K562 (cell line): ENCODE measurements around the gene MYBPHL. TPM values are rescaled to one million over a fixed set of nuclear protein-coding genes. Genes with fewer than 3 reads are reported as not detected.
A peak's percentile ranks its signal among the peaks of the same experiment; 100 is the strongest.

ENCODE experiments used
- ATAC-seq: fragments of 200-7000 bp; cut with Tn5 transposase; 3 replicates; pipeline ENCODE4 v1.9.1; 2020; ENCODE audit warnings: moderate library complexity
- BruUV-seq: library from RNA; stranded (reverse); fragments of 400-500 nt; replicated peaks from 2 replicates; lab custom pipeline; 2021; lab: Mats Ljungman, UMichigan
- CTCF ChIA-PET: fragments of 300-600 bp; formaldehyde crosslinking; extraction: SDS; loops from one replicate; lab custom pipeline; 2021; ENCODE audit warnings: low intra/inter-chr PET ratio; lab: Yijun Ruan, JAX
- POLR2A ChIA-PET: fragments of 300-600, 350-650 bp; sonication (Branson Sonifier 250); formaldehyde crosslinking; extraction: SDS; loops from one replicate; lab custom pipeline; 2021; ENCODE audit warnings: antibody characterized with exemption, inconsistent platforms; lab: Yijun Ruan, JAX
- DNase-seq, 4 experiments: peaks; one replicate each; pipeline versions ENCODE4 v3.0.0 to v3.0.0-alpha.2; 2011 to 2018; ENCODE audit warnings: low spot score in 3 of 4, mixed read lengths in 3 of 4; ENCODE audit errors: extremely low read depth in 1 of 4
- FAIRE-seq: peaks from 2 replicates; lab custom pipeline; 2011; peaks lifted over from hg19 to GRCh38; lab: Jason Lieb, UNC
- H2AFZ ChIP-seq: 2 replicates; pipeline ENCODE4 v1.6.0; 2011; ENCODE audit warnings: low read depth, low read length, control low read depth, inconsistent platforms
- H3K27ac ChIP-seq: fragments of 200-600 bp; 3 replicates; pipeline ENCODE4 v1.8.0; 2011; ENCODE audit warnings: low read depth, mild to moderate bottlenecking, control low read depth, inconsistent platforms, low read length, moderate library complexity, mixed read lengths; ENCODE audit errors: extremely low read depth
- H3K27me3 ChIP-seq, 2 experiments: fragments of 300-600 bp in 1 of 2; 2 replicates in 1 of 2; 3 replicates in 1 of 2; pipeline versions ENCODE4 v1.6.0 to v1.8.0; 2011; ENCODE audit warnings: inconsistent platforms in 2 of 2, low read length in 2 of 2, mild to moderate bottlenecking in 1 of 2, mixed read lengths in 1 of 2, moderate library complexity in 1 of 2; ENCODE audit not compliant: control insufficient read depth in 2 of 2, insufficient read depth in 2 of 2
- H3K36me3 ChIP-seq: fragments of 300-600 bp; 3 replicates; pipeline ENCODE4 v1.8.0; 2011; ENCODE audit warnings: mild to moderate bottlenecking, low read length, inconsistent platforms; ENCODE audit not compliant: control insufficient read depth, insufficient read depth
- H3K4me1 ChIP-seq, 2 experiments: fragments of 200-600 bp in 1 of 2; replicated peaks in 1 of 2; 2 replicates in 1 of 2; 3 replicates in 1 of 2; pipeline versions ENCODE4 v1.5.1 to v1.8.0; 2011; ENCODE audit warnings: inconsistent platforms in 2 of 2, low read length in 2 of 2, mild to moderate bottlenecking in 1 of 2, mixed read lengths in 1 of 2, moderate library complexity in 1 of 2; ENCODE audit not compliant: control insufficient read depth in 2 of 2, insufficient read depth in 2 of 2
- H3K4me2 ChIP-seq: 2 replicates; pipeline ENCODE4 v1.6.1; 2011; ENCODE audit warnings: low read length, control low read depth, inconsistent platforms, mixed read lengths; ENCODE audit not compliant: insufficient read depth
- H3K4me3 ChIP-seq: fragments of 200-600 bp; sonication (generic), shearing (Covaris generic); 2 replicates; pipeline ENCODE4 v1.5.1; 2016; ENCODE audit warnings: control low read depth, inconsistent platforms
- H3K79me2 ChIP-seq: fragments of 200-600 bp; 3 replicates; pipeline ENCODE4 v1.8.0; 2011; ENCODE audit warnings: low read length, inconsistent platforms; ENCODE audit not compliant: control insufficient read depth, insufficient read depth
- H3K9ac ChIP-seq, 2 experiments: 2 replicates each; pipeline versions ENCODE4 v1.6.0 to v1.6.1; 2011; ENCODE audit warnings: low read depth in 2 of 2, low read length in 2 of 2, control low read depth in 1 of 2, inconsistent platforms in 1 of 2, mild to moderate bottlenecking in 1 of 2, mixed read lengths in 1 of 2; ENCODE audit not compliant: insufficient read depth in 1 of 2
- H3K9me1 ChIP-seq: one replicate; pipeline ENCODE4 v1.6.0; 2011; ENCODE audit warnings: inconsistent platforms, mild to moderate bottlenecking, low read length, moderate library complexity; ENCODE audit not compliant: control insufficient read depth, insufficient read depth
- H3K9me3 ChIP-seq: replicated peaks from 2 replicates; pipeline ENCODE4 v1.5.1; 2011; ENCODE audit warnings: low read depth, low read length, inconsistent platforms; ENCODE audit not compliant: control insufficient read depth, insufficient read depth
- H4K20me1 ChIP-seq: replicated peaks from 2 replicates; pipeline ENCODE4 v1.6.1; 2011; ENCODE audit warnings: low read length, inconsistent platforms, mixed read lengths; ENCODE audit not compliant: control insufficient read depth, insufficient read depth
- PHTF2 ChIP-seq: fragments of 250-450 bp; sonication (Bioruptor Pico); IDR thresholded peaks from 2 replicates; pipeline ENCODE4 v1.5.0; 2021; ENCODE audit warnings: mild to moderate bottlenecking
- RBFOX2 ChIP-seq: fragments of 200-400 bp; formaldehyde crosslinking; IDR thresholded peaks from 2 replicates; pipeline ENCODE4 v1.6.1; 2017; ENCODE audit warnings: low read depth, mild to moderate bottlenecking, low read length, moderate library complexity
- TAF1 ChIP-seq: IDR thresholded peaks from 2 replicates; pipeline ENCODE4 v1.6.1; 2011; ENCODE audit warnings: mild to moderate bottlenecking, low read length, moderate library complexity; ENCODE audit not compliant: insufficient read depth, control insufficient read depth, severe bottlenecking; ENCODE audit errors: extremely low read depth
- TAF7 ChIP-seq: fragments of 450-650 bp; IDR thresholded peaks from 2 replicates; pipeline ENCODE4 v1.6.1; 2016; ENCODE audit warnings: missing genetic modification characterization, missing compliant biosample characterization
- ZNF408 ChIP-seq: fragments of 250-450 bp; sonication (Bioruptor Pico); IDR thresholded peaks from 2 replicates; pipeline ENCODE4 v1.4.0; 2020; ENCODE audit warnings: low read depth, mild to moderate bottlenecking, moderate library complexity
- WGBS: fragments of 100-300 bp; shearing (Covaris generic); methylation state at CpG from one replicate; pipeline ENCODE4 v1.1.6; 2016; ENCODE audit warnings: low coverage, mixed read lengths; ENCODE audit not compliant: insufficient coverage; ENCODE audit errors: missing lambda C conversion rate; 5-methylcytosine and 5-hydroxymethylcytosine counted together
- in situ Hi-C: fragments of 300-500 bp; cut with MboI; formaldehyde crosslinking; loops from 4 replicates; pipeline ENCODE4 v1.15.0; 2018; ENCODE audit warnings: inconsistent platforms, mixed read lengths
- intact Hi-C: fragments of 100-400 bp; cut with micrococcal nuclease; formaldehyde crosslinking; loops from 2 replicates; pipeline ENCODE4 v1.14.2; 2022
- polyA plus RNA-seq, 8 experiments: library from polyadenylated mRNA; depleted of rRNA in 4 of 8; stranded (reverse) in 5 of 8; unstranded in 3 of 8; fragments of >200 nt; fragmentation: Nextera tagmentation in 2 of 8; fragmentation: Illumina TruSeq in 1 of 8; extraction: Ambion mirVana in 2 of 8; extraction: Trizol in 1 of 8; gene quantifications; 2 replicates each; pipeline versions ENCODE4 v1.2.1 to v1.2.3, GENCODE V29; 2011 to 2014; ENCODE audit warnings: inconsistent platforms in 1 of 8, missing spikeins in 1 of 8
- total RNA-seq, 7 experiments: library from RNA; depleted of rRNA in 6 of 7; stranded (reverse); fragments of >200 nt in 6 of 7; fragmentation: Illumina TruSeq in 2 of 7; extraction: Trizol in 2 of 7; gene quantifications; 2 replicates each; pipeline versions ENCODE4 v1.2.1 to v1.2.3, GENCODE V29; 2011 to 2021; ENCODE audit warnings: low replicate concordance in 1 of 7
- TF ChIP-seq, protein P1 (sequence below): sonication (generic); formaldehyde crosslinking; IDR thresholded peaks from 2 replicates; pipeline ENCODE4 v1.8.0; 2022; ENCODE audit warnings: mild to moderate bottlenecking, missing genetic modification reagents, borderline replicate concordance
- TF ChIP-seq, protein P2 (sequence below): fragments of 450-650 bp; IDR thresholded peaks from 2 replicates; pipeline ENCODE4 v1.6.1; 2016; ENCODE audit warnings: mild to moderate bottlenecking
- TF ChIP-seq, protein P3 (sequence below): fragments of 450-650 bp; formaldehyde crosslinking; IDR thresholded peaks from 2 replicates; pipeline ENCODE4 v1.4.0; 2020; ENCODE audit warnings: mild to moderate bottlenecking, mixed read lengths

MYBPHL gene
- total and polyA plus RNA-seq, 9 of the 15 experiments (the other 6 are each of a cell fraction or from before 2014, with no cell fraction given), result 0.20 to 1.9 (median 0.33) TPM

DNA sequence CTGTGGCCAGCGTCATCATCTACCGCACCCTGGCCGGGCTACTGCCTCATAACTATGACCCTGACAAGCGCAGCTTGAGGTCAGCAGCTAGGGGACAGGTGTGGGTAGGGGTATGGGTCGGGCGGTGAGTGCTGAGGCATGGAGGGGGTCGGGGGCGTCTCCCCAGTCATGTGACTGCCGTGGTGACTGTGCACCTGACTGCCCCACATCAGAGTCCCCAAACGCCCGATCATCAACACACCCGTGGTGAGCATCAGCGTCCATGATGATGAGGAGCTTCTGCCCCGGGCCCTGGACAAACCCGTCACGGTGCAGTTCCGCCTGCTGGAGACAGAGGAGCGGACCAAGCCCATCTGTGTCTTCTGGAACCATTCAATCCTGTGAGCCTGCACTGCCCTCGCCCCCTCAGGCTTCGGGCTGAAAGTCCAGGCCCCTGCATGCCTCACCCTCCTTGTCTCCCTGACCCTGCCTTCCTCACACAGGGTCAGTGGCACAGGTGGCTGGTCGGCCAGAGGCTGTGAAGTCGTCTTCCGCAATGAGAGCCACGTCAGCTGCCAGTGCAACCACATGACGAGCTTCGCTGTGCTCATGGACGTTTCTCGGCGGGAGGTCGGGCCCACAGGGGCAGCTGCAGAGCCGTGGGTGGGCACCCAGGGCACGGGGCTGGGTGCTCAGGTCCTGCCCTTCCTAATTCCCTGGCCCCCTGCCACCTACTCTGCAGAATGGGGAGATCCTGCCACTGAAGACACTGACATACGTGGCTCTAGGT, 37.4 kb downstream of the MYBPHL start:
- ATAC-seq, result no peak
- Histone ChIP-seq H3K9me1 (no peaks in the 10 kb centered on the region), H3K4me2 (no peak overlapping the region), H2AFZ (no peak overlapping the region), H3K9me3 (no peaks in the 10 kb centered on the region), H3K27ac (no peak overlapping the region), H3K4me1 (peaks cover 6 to 45% of the 10 kb centered on the region in 2 experiments), H4K20me1 (no peaks in the 10 kb centered on the region), H3K4me3 (no peak overlapping the region), H3K36me3 (peaks cover 54% of the 10 kb centered on the region; the same call in 2 of the 3 replicates), H3K79me2 (no peaks in the 10 kb centered on the region), H3K27me3 (no peaks in the 10 kb centered on the region), H3K9ac (peak overlapping the region in 1 of 2 experiments; percentile 23; a peak in 1 of 4 replicates)
- intact Hi-C loops, result loop anchor here (10.0 kb wide), 1 partner anchor 155 kb away; the partner anchor contains the start of gene ELAPOR1
- CTCF ChIA-PET, result no interaction called here
- POLR2A ChIA-PET, result interaction anchor here (0.6 to 1.4 kb wide), 6 partner anchors 13 to 396 kb away, joined by 3 to 5 read pairs (median 3); no protein-coding TSS in a partner anchor
- WGBS, result 82% methylated on average over 33 of the region's 33 CpGs
- in situ Hi-C loops, result no loop called here
- no peak for DNase-seq
- BruUV-seq, result no TSS peak
- FAIRE-seq, result no peak
- TF ChIP-seq, protein P1, sequence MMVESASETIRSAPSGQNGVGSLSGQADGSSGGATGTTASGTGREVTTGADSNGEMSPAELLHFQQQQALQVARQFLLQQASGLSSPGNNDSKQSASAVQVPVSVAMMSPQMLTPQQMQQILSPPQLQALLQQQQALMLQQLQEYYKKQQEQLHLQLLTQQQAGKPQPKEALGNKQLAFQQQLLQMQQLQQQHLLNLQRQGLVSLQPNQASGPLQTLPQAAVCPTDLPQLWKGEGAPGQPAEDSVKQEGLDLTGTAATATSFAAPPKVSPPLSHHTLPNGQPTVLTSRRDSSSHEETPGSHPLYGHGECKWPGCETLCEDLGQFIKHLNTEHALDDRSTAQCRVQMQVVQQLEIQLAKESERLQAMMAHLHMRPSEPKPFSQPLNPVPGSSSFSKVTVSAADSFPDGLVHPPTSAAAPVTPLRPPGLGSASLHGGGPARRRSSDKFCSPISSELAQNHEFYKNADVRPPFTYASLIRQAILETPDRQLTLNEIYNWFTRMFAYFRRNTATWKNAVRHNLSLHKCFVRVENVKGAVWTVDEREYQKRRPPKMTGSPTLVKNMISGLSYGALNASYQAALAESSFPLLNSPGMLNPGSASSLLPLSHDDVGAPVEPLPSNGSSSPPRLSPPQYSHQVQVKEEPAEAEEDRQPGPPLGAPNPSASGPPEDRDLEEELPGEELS (CRISPR knock-in tag), result no peak
- TF ChIP-seq PHTF2 (CRISPR knock-in tag) (no peak), TAF1 (no peak), ZNF408 (no peak), RBFOX2 (peak; percentile 36), TAF7 (tag) (no peak)
- TF ChIP-seq, protein P2, sequence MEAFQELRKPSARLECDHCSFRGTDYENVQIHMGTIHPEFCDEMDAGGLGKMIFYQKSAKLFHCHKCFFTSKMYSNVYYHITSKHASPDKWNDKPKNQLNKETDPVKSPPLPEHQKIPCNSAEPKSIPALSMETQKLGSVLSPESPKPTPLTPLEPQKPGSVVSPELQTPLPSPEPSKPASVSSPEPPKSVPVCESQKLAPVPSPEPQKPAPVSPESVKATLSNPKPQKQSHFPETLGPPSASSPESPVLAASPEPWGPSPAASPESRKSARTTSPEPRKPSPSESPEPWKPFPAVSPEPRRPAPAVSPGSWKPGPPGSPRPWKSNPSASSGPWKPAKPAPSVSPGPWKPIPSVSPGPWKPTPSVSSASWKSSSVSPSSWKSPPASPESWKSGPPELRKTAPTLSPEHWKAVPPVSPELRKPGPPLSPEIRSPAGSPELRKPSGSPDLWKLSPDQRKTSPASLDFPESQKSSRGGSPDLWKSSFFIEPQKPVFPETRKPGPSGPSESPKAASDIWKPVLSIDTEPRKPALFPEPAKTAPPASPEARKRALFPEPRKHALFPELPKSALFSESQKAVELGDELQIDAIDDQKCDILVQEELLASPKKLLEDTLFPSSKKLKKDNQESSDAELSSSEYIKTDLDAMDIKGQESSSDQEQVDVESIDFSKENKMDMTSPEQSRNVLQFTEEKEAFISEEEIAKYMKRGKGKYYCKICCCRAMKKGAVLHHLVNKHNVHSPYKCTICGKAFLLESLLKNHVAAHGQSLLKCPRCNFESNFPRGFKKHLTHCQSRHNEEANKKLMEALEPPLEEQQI, result no peak
- TF ChIP-seq, protein P3, sequence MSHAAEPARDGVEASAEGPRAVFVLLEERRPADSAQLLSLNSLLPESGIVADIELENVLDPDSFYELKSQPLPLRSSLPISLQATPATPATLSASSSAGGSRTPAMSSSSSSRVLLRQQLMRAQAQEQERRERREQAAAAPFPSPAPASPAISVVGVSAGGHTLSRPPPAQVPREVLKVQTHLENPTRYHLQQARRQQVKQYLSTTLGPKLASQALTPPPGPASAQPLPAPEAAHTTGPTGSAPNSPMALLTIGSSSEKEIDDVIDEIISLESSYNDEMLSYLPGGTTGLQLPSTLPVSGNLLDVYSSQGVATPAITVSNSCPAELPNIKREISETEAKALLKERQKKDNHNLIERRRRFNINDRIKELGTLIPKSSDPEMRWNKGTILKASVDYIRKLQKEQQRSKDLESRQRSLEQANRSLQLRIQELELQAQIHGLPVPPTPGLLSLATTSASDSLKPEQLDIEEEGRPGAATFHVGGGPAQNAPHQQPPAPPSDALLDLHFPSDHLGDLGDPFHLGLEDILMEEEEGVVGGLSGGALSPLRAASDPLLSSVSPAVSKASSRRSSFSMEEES (CRISPR knock-in tag), result peak; percentile 24; the same call in 1 of the 2 replicates
